Measurements from ENCODE around the gene NEDD8.

The NEDD8 gene

GRCh38 chr14:24232121-24232644 is at the start of gene NEDD8:
Gene NEDD8 (minus strand): TSS chr14:24232367. CDS start chr14:24232267, 100 bp downstream.
- DNase-seq = peak; percentile 88

GRCh38 chr14:24281636-24282035 is 49.5 kb upstream of the NEDD8 start:
- no peak for DNase-seq

- no peak for DNase-seq
These were observed 48.8 kb upstream of the NEDD8 start for GRCh38 chr14:24280797-24281460.

GRCh38 chr14:24279301-24280186 is 47.4 kb upstream of the NEDD8 start:
- peak; percentile 53 for DNase-seq

- DNase-seq = no peak
These were observed 46.3 kb upstream of the NEDD8 start for GRCh38 chr14:24278424-24278823.

- no peak for DNase-seq
These were observed 45.6 kb upstream of the NEDD8 start for GRCh38 chr14:24277606-24278321.

- DNase-seq = no peak
These were observed 44.9 kb upstream of the NEDD8 start for GRCh38 chr14:24277071-24277470.

GRCh38 chr14:24274101-24274543 is 42.0 kb upstream of the NEDD8 start:
- peak; percentile 22 for DNase-seq

- DNase-seq = no peak
These were observed 41.3 kb upstream of the NEDD8 start for GRCh38 chr14:24273422-24273998.

GRCh38 chr14:24272467-24272866 is 40.3 kb upstream of the NEDD8 start:
- no peak for DNase-seq

GRCh38 chr14:24271834-24272263 is 39.7 kb upstream of the NEDD8 start:
- no peak for DNase-seq

- peak; percentile 91 for DNase-seq
These were observed 39.1 kb upstream of the NEDD8 start, which contains the start of gene RABGGTA for GRCh38 chr14:24271134-24271833. Gene RABGGTA (minus strand): TSS chr14:24271597. CDS start chr14:24271115, 482 bp downstream.

GRCh38 chr14:24270537-24271133 is 38.5 kb upstream of the NEDD8 start:
- no peak for DNase-seq

GRCh38 chr14:24269910-24270536 is 37.9 kb upstream of the NEDD8 start:
- DNase-seq = no peak

- DNase-seq = no peak
These were observed 37.2 kb upstream of the NEDD8 start for GRCh38 chr14:24269368-24269767.

GRCh38 chr14:24268225-24268624 is 36.1 kb upstream of the NEDD8 start:
- no peak for DNase-seq

- no peak for DNase-seq
These were observed 35.3 kb upstream of the NEDD8 start for GRCh38 chr14:24267516-24267915.

- DNase-seq = no peak
These were observed 34.4 kb upstream of the NEDD8 start for GRCh38 chr14:24266344-24267244.

- DNase-seq = no peak
These were observed 32.1 kb upstream of the NEDD8 start for GRCh38 chr14:24264298-24264697.

GRCh38 chr14:24263848-24264247 is 31.7 kb upstream of the NEDD8 start:
- DNase-seq = no peak
